Liver (tissue), 9 donors: ENCODE results near the gene DDR1. TPM values are rescaled to one million over a fixed set of nuclear protein-coding genes. Genes with fewer than 3 reads are reported as not detected.

Experiments
- DNase-seq: peaks from one replicate; pipeline ENCODE4 v3.0.0-alpha.2; 2017; ENCODE audit warnings: low spot score
- H3K27ac ChIP-seq, 2 donors: one replicate each; pipeline ENCODE4 v1.7.0; 2013; ENCODE audit warnings: inconsistent platforms in 2 of 2, low read length in 2 of 2, control low read depth in 1 of 2, low read depth in 1 of 2, mild to moderate bottlenecking in 1 of 2
- H3K27me3 ChIP-seq, 4 donors: one replicate each; pipeline versions ENCODE4 v1.6.1 to v1.7.0; 2013; ENCODE audit warnings: low read length in 3 of 4, inconsistent platforms in 1 of 4, mild to moderate bottlenecking in 1 of 4, moderate library complexity in 1 of 4; ENCODE audit not compliant: control insufficient read depth in 4 of 4, insufficient read depth in 4 of 4
- H3K36me3 ChIP-seq, 4 donors: one replicate each; pipeline versions ENCODE4 v1.6.1 to v1.7.0; 2013; ENCODE audit warnings: low read length in 3 of 4, mild to moderate bottlenecking in 3 of 4, low read depth in 1 of 4, moderate library complexity in 1 of 4; ENCODE audit not compliant: control insufficient read depth in 4 of 4, insufficient read depth in 3 of 4
- H3K4me1 ChIP-seq, 4 donors: one replicate each; pipeline versions ENCODE4 v1.6.1 to v1.7.0; 2013; ENCODE audit warnings: low read length in 3 of 4, mild to moderate bottlenecking in 3 of 4, moderate library complexity in 1 of 4; ENCODE audit not compliant: control insufficient read depth in 4 of 4, insufficient read depth in 4 of 4
- H3K4me3 ChIP-seq, 3 donors: one replicate each; pipeline versions ENCODE4 v1.6.1 to v1.7.0; 2013; ENCODE audit warnings: low read length in 3 of 3, control low read depth in 1 of 3, low read depth in 1 of 3, mild to moderate bottlenecking in 1 of 3
- H3K9ac ChIP-seq, 2 donors: one replicate each; pipeline ENCODE4 v1.7.0; 2013; ENCODE audit warnings: low read length in 2 of 2, mild to moderate bottlenecking in 2 of 2, moderate library complexity in 2 of 2, control low read depth in 1 of 2, low read depth in 1 of 2
- H3K9me3 ChIP-seq, 4 donors: one replicate each; pipeline versions ENCODE4 v1.6.1 to v1.7.0; 2013; ENCODE audit warnings: low read length in 3 of 4; ENCODE audit not compliant: control insufficient read depth in 4 of 4
- CTCF ChIP-seq: fragments of 150-350 bp; IDR thresholded peaks from 2 replicates; pipeline ENCODE4 v1.5.1; 2017; ENCODE audit warnings: improper control_type of control experiment, low read depth, low read length; ENCODE audit not compliant: missing input control
- EGR1 ChIP-seq, 2 donors: IDR thresholded peaks; 2 replicates each; pipeline ENCODE4 v1.6.1; 2016 to 2018; ENCODE audit warnings: antibody characterized with exemption in 2 of 2, low read depth in 2 of 2
- FOXA1 ChIP-seq: IDR thresholded peaks from 2 replicates; pipeline ENCODE4 v1.6.1; 2016; ENCODE audit warnings: antibody characterized with exemption
- FOXA2 ChIP-seq: IDR thresholded peaks from 2 replicates; pipeline ENCODE4 v1.6.1; 2016; ENCODE audit warnings: antibody characterized with exemption
- GABPA ChIP-seq, 2 donors: IDR thresholded peaks in 1 of 2; conservative IDR thresholded peaks in 1 of 2; 2 replicates each; pipeline ENCODE4 v1.6.1; 2016; ENCODE audit warnings: antibody characterized with exemption in 2 of 2, mild to moderate bottlenecking in 1 of 2, moderate library complexity in 1 of 2
- HNF4A ChIP-seq, 2 donors: conservative IDR thresholded peaks; 2 replicates each; pipeline ENCODE4 v1.6.1; 2016; ENCODE audit warnings: antibody characterized with exemption in 2 of 2, mild to moderate bottlenecking in 2 of 2
- JUND ChIP-seq, 2 donors: IDR thresholded peaks; 2 replicates each; pipeline ENCODE4 v1.6.1; 2016; ENCODE audit warnings: antibody characterized with exemption in 2 of 2
- NR2F2 ChIP-seq: IDR thresholded peaks from 2 replicates; pipeline ENCODE4 v1.6.1; 2016; ENCODE audit warnings: antibody characterized with exemption
- RXRA ChIP-seq, 2 donors: IDR thresholded peaks; 2 replicates each; pipeline ENCODE4 v1.6.1; 2017 to 2018; ENCODE audit warnings: antibody characterized with exemption in 2 of 2, mild to moderate bottlenecking in 1 of 2
- TAF1 ChIP-seq: conservative IDR thresholded peaks from 2 replicates; pipeline ENCODE4 v1.6.1; 2016; ENCODE audit warnings: antibody characterized with exemption, mild to moderate bottlenecking
- YY1 ChIP-seq: IDR thresholded peaks from 2 replicates; pipeline ENCODE4 v1.6.1; 2016; ENCODE audit warnings: antibody characterized with exemption, mild to moderate bottlenecking
- ZBTB33 ChIP-seq: IDR thresholded peaks from 2 replicates; pipeline ENCODE4 v1.6.1; 2016; ENCODE audit warnings: antibody characterized with exemption
- WGBS: extraction: QIAGEN DNeasy Blood & Tissue Kit; methylation state at CpG from one replicate; pipeline ENCODE4 v1.1.7; 2013; 5-methylcytosine and 5-hydroxymethylcytosine counted together
- polyA plus RNA-seq, 2 donors: library from polyadenylated mRNA; stranded (reverse) in 1 of 2; unstranded in 1 of 2; fragments of 200-250 nt in 1 of 2; fragments of >200 nt in 1 of 2; fragmentation: Nextera tagmentation in 1 of 2; extraction: Ambion mirVana in 1 of 2; gene quantifications; one replicate each; pipeline versions ENCODE4 v1.2.1 to v1.2.3, GENCODE V29; 2013 to 2015
- total RNA-seq, 2 donors: library from RNA; depleted of rRNA; stranded (reverse); fragments of >200 nt; gene quantifications; one replicate each; pipeline ENCODE4 v1.2.3, GENCODE V29; 2014
- donor health status: healthy.
- donor health status: healthy.
- donor health status: healthy.
- donor health status: healthy.
- donor health status: healthy.

Gene DDR1
- total RNA-seq (1 to 10 TPM; 4.0 to 5.3 TPM), polyA plus RNA-seq (1 to 10 TPM; 1.2 to 4.8 TPM)

- no peaks in the 10 kb centered on the region for H3K27me3 ChIP-seq
- H3K9ac ChIP-seq = peak within 1 kb of the TSS in 1 of 2 donors; percentile 49
- DNase-seq = no peak
- H3K27ac ChIP-seq = peak within 1 kb of the TSS; percentile 9 to 51
- H3K9me3 ChIP-seq = no peaks in the 10 kb centered on the region
- peaks cover 5 to 17% (median 11%) of the 10 kb centered on the region in 4 donors for H3K4me1 ChIP-seq
- no peaks in the 10 kb centered on the region for H3K36me3 ChIP-seq
- H3K4me3 ChIP-seq = peak within 1 kb of the TSS in 2 of 3 donors; percentile 54 to 76
- no peak for TF ChIP-seq NR2F2
- no peak for TF ChIP-seq CTCF
- TF ChIP-seq EGR1 (IDR thresholded peaks at IDR 0.05; ENCODE audit: low read depth in 2 of 2) = no peak
- TF ChIP-seq GABPA (IDR thresholded peaks at IDR 0.05 in 1 of 2, conservative IDR thresholded peaks at IDR 0.05 in 1 of 2) = no peak
- no peak for TF ChIP-seq RXRA (IDR thresholded peaks at IDR 0.05)
- no peak for TF ChIP-seq JUND (IDR thresholded peaks at IDR 0.05)
- no peak for TF ChIP-seq ZBTB33
- no peak for TF ChIP-seq HNF4A (conservative IDR thresholded peaks at IDR 0.05)
- no peak for TF ChIP-seq YY1
- 11% methylated on average over 62 of the region's 62 CpGs for WGBS
Observed at GRCh38 chr6:30883685-30884520, at the start of gene DDR1. TSS of gene DDR1 (plus strand) at chr6:30884519. CDS start at chr6:30888730, 4,211 bp downstream.

- Histone ChIP-seq H3K27me3 (no peaks in the 10 kb centered on the region), H3K27ac (no peak overlapping the region), H3K4me3 (no peak overlapping the region), H3K4me1 (no peaks in the 10 kb centered on the region), H3K9ac (no peak overlapping the region), H3K9me3 (no peaks in the 10 kb centered on the region), H3K36me3 (no peaks in the 10 kb centered on the region)
- no peak for DNase-seq
- TF ChIP-seq NR2F2 (no peak), EGR1 (IDR thresholded peaks at IDR 0.05; ENCODE audit: low read depth in 2 of 2) (no peak), FOXA2 (no peak)
- WGBS = 87% methylated on average over 4 of the region's 4 CpGs
Observed at GRCh38 chr6:30834646-30835045, 49.7 kb upstream of the DDR1 start.

DNA sequence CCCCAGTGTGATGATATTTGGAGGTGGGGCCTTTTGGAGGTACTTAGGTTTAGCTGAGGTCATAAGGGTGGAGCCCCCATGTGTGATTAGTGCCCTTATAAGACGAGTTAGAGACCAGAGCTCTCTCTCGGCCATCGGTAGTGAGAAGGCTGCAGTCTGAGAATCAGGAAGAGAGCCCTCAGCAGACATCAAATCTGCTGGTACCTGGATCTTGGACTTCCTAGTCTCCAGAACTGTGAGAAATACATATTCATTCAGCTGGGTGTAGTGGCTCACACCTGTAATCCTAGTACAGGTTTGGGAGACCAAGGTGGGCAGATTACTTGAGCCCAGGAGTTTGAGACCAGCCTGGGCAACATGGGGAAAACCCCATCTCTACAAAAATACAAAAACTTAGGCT, 48.7 kb upstream of the DDR1 start:
- TF ChIP-seq TAF1 (no peak), FOXA1 (no peak), CTCF (no peak)
- Histone ChIP-seq H3K4me3 (no peak overlapping the region), H3K9me3 (no peaks in the 10 kb centered on the region), H3K4me1 (no peaks in the 10 kb centered on the region), H3K36me3 (no peaks in the 10 kb centered on the region), H3K9ac (no peak overlapping the region), H3K27ac (no peak overlapping the region), H3K27me3 (no peaks in the 10 kb centered on the region)
- 93% methylated on average over 3 of the region's 3 CpGs for WGBS
- DNase-seq = no peak
